Astrocyte (in vitro differentiated cells and primary cell): ENCODE results near the gene RLN3. TPM values are rescaled to one million over a fixed set of nuclear protein-coding genes. Genes with fewer than 3 reads are reported as not detected.

ENCODE experiments used
- DNase-seq: peaks from one replicate; pipeline ENCODE4 v3.0.0-alpha.2; 2010; ENCODE audit warnings: low read depth
- FAIRE-seq: peaks from 2 replicates; lab custom pipeline; 2011; peaks lifted over from hg19 to GRCh38; lab: Jason Lieb, UNC
- H2AFZ ChIP-seq: 2 replicates; pipeline ENCODE4 v1.6.0; 2012; ENCODE audit warnings: low read depth, low read length, inconsistent platforms
- H3K27ac ChIP-seq: 2 replicates; pipeline ENCODE4 v1.5.1; 2011; ENCODE audit warnings: low read depth, low read length, inconsistent platforms
- H3K27me3 ChIP-seq: 2 replicates; pipeline ENCODE4 v1.6.0; 2011; ENCODE audit warnings: low read length, inconsistent platforms; ENCODE audit not compliant: insufficient read depth
- H3K36me3 ChIP-seq: 2 replicates; pipeline ENCODE4 v1.5.1; 2011; ENCODE audit warnings: low read length, inconsistent platforms; ENCODE audit not compliant: insufficient read depth
- H3K4me1 ChIP-seq: 2 replicates; pipeline ENCODE4 v1.5.1; 2011; ENCODE audit warnings: low read length, inconsistent platforms; ENCODE audit not compliant: insufficient read depth
- H3K4me2 ChIP-seq: 2 replicates; pipeline ENCODE4 v1.6.0; 2012; ENCODE audit warnings: low read length, inconsistent platforms
- H3K4me3 ChIP-seq: 2 replicates; pipeline ENCODE4 v1.5.1; 2011; ENCODE audit warnings: low read depth, mild to moderate bottlenecking, low read length, inconsistent platforms; ENCODE audit not compliant: insufficient read depth
- H3K79me2 ChIP-seq: 2 replicates; pipeline ENCODE4 v1.6.0; 2012; ENCODE audit warnings: mild to moderate bottlenecking, low read length, inconsistent platforms; ENCODE audit not compliant: insufficient read depth
- H3K9ac ChIP-seq: 2 replicates; pipeline ENCODE4 v1.6.0; 2012; ENCODE audit warnings: mild to moderate bottlenecking, low read length, inconsistent platforms
- H3K9me3 ChIP-seq: 2 replicates; pipeline ENCODE4 v1.5.1; 2012; ENCODE audit warnings: low read depth, mild to moderate bottlenecking, low read length, inconsistent platforms; ENCODE audit not compliant: insufficient read depth
- H4K20me1 ChIP-seq: 2 replicates; pipeline ENCODE4 v1.6.0; 2012; ENCODE audit warnings: low read length, inconsistent platforms; ENCODE audit not compliant: insufficient read depth
- H3K27ac Mint-ChIP-seq: one replicate; pipeline ENCODE4 v1.8.0; 2021; ENCODE audit warnings: mild to moderate bottlenecking, mixed read lengths; ENCODE audit not compliant: unreplicated experiment
- H3K27me3 Mint-ChIP-seq: one replicate; pipeline ENCODE4 v1.8.0; 2021; ENCODE audit warnings: low read depth, mixed read lengths; ENCODE audit not compliant: unreplicated experiment
- H3K36me3 Mint-ChIP-seq: one replicate; pipeline ENCODE4 v1.8.0; 2021; ENCODE audit warnings: low read depth, mixed read lengths; ENCODE audit not compliant: unreplicated experiment
- H3K4me1 Mint-ChIP-seq: one replicate; pipeline ENCODE4 v1.8.0; 2021; ENCODE audit warnings: low read depth, mixed read lengths; ENCODE audit not compliant: unreplicated experiment
- H3K4me3 Mint-ChIP-seq: one replicate; pipeline ENCODE4 v1.8.0; 2021; ENCODE audit warnings: mild to moderate bottlenecking, moderate library complexity, mixed read lengths; ENCODE audit not compliant: unreplicated experiment
- H3K9me3 Mint-ChIP-seq: one replicate; pipeline ENCODE4 v1.8.0; 2021; ENCODE audit warnings: mild to moderate bottlenecking, mixed read lengths; ENCODE audit not compliant: unreplicated experiment
- CTCF ChIP-seq: IDR thresholded peaks from 2 replicates; pipeline ENCODE4 v1.5.1; 2011; ENCODE audit warnings: low read depth, mild to moderate bottlenecking, inconsistent platforms, low read length, moderate library complexity; ENCODE audit not compliant: insufficient read depth
- EZH2 ChIP-seq: IDR thresholded peaks from 2 replicates; pipeline ENCODE4 v1.6.1; 2012; ENCODE audit warnings: mild to moderate bottlenecking, low read length, inconsistent platforms; ENCODE audit not compliant: insufficient read depth
- total RNA-seq: library from RNA; stranded (reverse); gene quantifications from 2 replicates; pipeline ENCODE4 v1.2.1, GENCODE V29; 2021

The RLN3 gene
- total RNA-seq, 1 donor from 2014 or later = not detected

- Mint-ChIP-seq H3K9me3 (peaks cover 1% of the 10 kb centered on the region), H3K27ac (no peak within 1 kb of the TSS), H3K36me3 (peaks cover 4% of the 10 kb centered on the region), H3K4me3 (peak within 1 kb of the TSS; percentile 90), H3K4me1 (peaks cover 8% of the 10 kb centered on the region), H3K27me3 (peaks cover 8% of the 10 kb centered on the region)
- TF ChIP-seq EZH2 (no peak), CTCF (no peak)
- Histone ChIP-seq H3K4me1 (peaks cover 19% of the 10 kb centered on the region), H4K20me1 (no peaks in the 10 kb centered on the region), H3K9me3 (no peaks in the 10 kb centered on the region), H3K4me2 (peak within 1 kb of the TSS; percentile 94), H3K79me2 (no peaks in the 10 kb centered on the region), H3K4me3 (peak within 1 kb of the TSS; percentile 59), H3K27ac (no peak within 1 kb of the TSS), H3K36me3 (no peaks in the 10 kb centered on the region), H3K27me3 (no peaks in the 10 kb centered on the region), H3K9ac (peak within 1 kb of the TSS; percentile 65), H2AFZ (peak within 1 kb of the TSS; percentile 85)
- FAIRE-seq = no peak
- DNase-seq = peak; percentile 40
These were observed 44.8 kb downstream of the RLN3 start, which contains the start of gene MISP3 for GRCh38 chr19:14072535-14073260. TSS of gene MISP3 (plus strand) at chr19:14072786. CDS start at chr19:14073310, 524 bp downstream.

- TF ChIP-seq CTCF = peak; percentile 23
- no peak for TF ChIP-seq EZH2
- peak overlapping the region; percentile 90 for H3K4me3 Mint-ChIP-seq
- no peaks in the 10 kb centered on the region for H4K20me1 ChIP-seq
- H3K9ac ChIP-seq = peak overlapping the region; percentile 65
- peaks cover 8% of the 10 kb centered on the region for H3K4me1 Mint-ChIP-seq
- H3K79me2 ChIP-seq = no peaks in the 10 kb centered on the region
- H3K4me3 ChIP-seq = peak overlapping the region; percentile 59
- H3K27ac ChIP-seq = no peak overlapping the region
- no peaks in the 10 kb centered on the region for H3K27me3 ChIP-seq
- H3K4me2 ChIP-seq = peak overlapping the region; percentile 94
- peaks cover 19% of the 10 kb centered on the region for H3K4me1 ChIP-seq
- peak overlapping the region; percentile 82 for H2AFZ ChIP-seq
- peak; percentile 77 for DNase-seq
- no peak overlapping the region for H3K27ac Mint-ChIP-seq
- peaks cover 8% of the 10 kb centered on the region for H3K27me3 Mint-ChIP-seq
- H3K36me3 ChIP-seq = no peaks in the 10 kb centered on the region
- peaks cover 4% of the 10 kb centered on the region for H3K36me3 Mint-ChIP-seq
- H3K9me3 Mint-ChIP-seq = peaks cover 1% of the 10 kb centered on the region
- H3K9me3 ChIP-seq = no peaks in the 10 kb centered on the region
- FAIRE-seq = no peak
These were observed 45.4 kb downstream of the RLN3 start for GRCh38 chr19:14073261-14073924.
